Panc1 (cell line): Measurements from ENCODE around the gene TFDP2.

Experiments used
- CTCF ChIP-seq: fragments of 450-650 bp; IDR thresholded peaks from 2 replicates; pipeline ENCODE4 v1.5.1; 2017; ENCODE audit warnings: mild to moderate bottlenecking
- POLR2AphosphoS5 ChIP-seq: IDR thresholded peaks from 2 replicates; pipeline ENCODE4 v1.6.1; 2012; ENCODE audit warnings: mild to moderate bottlenecking, low read depth, low read length, moderate library complexity
- REST ChIP-seq, 2 experiments: IDR thresholded peaks; 2 replicates each; pipeline ENCODE4 v1.6.1; 2011 to 2012; ENCODE audit warnings: low read depth in 2 of 2, control low read depth in 1 of 2, low read length in 1 of 2, mild to moderate bottlenecking in 1 of 2, moderate library complexity in 1 of 2; ENCODE audit not compliant: insufficient read depth in 1 of 2
- SIN3A ChIP-seq: IDR thresholded peaks from 2 replicates; pipeline ENCODE4 v1.6.1; 2012; ENCODE audit warnings: low read depth, mild to moderate bottlenecking, low read length, moderate library complexity, borderline replicate concordance; ENCODE audit not compliant: insufficient read depth
- TCF7L2 ChIP-seq: IDR thresholded peaks from 2 replicates; pipeline ENCODE4 v1.6.1; 2011; ENCODE audit warnings: mild to moderate bottlenecking, low read depth, low read length, inconsistent platforms

- TF ChIP-seq CTCF (no peak), REST (IDR thresholded peaks at IDR 0.05; ENCODE audit: insufficient read depth in 1 of 2, low read depth in 2 of 2, low read length in 1 of 2) (no peak), POLR2AphosphoS5 (no peak), TCF7L2 (no peak), SIN3A (no peak)
Observed at GRCh38 chr3:142022381-142022780, 127.0 kb downstream of the TFDP2 start.
